Chondrocyte (in vitro differentiated cells): ENCODE results near the gene HPCAL4. TPM values are rescaled to one million over a fixed set of nuclear protein-coding genes. Genes with fewer than 3 reads are reported as not detected.

Experiments
- DNase-seq: peaks from one replicate; pipeline ENCODE4 v3.0.0; 2021; ENCODE audit warnings: mixed read lengths, low spot score
- H3K27ac Mint-ChIP-seq: one replicate; pipeline ENCODE4 v1.8.0; 2021; ENCODE audit warnings: mild to moderate bottlenecking, moderate library complexity, mixed read lengths; ENCODE audit not compliant: unreplicated experiment
- H3K27me3 Mint-ChIP-seq: 2 replicates; pipeline ENCODE4 v1.8.0; 2021; ENCODE audit warnings: low read depth, mixed read lengths
- H3K36me3 Mint-ChIP-seq: 2 replicates; pipeline ENCODE4 v1.8.0; 2021; ENCODE audit warnings: low read depth, mixed read lengths
- H3K4me1 Mint-ChIP-seq: 2 replicates; pipeline ENCODE4 v1.8.0; 2021; ENCODE audit warnings: low read depth, mild to moderate bottlenecking, mixed read lengths
- H3K4me3 Mint-ChIP-seq: one replicate; pipeline ENCODE4 v1.8.0; 2021; ENCODE audit warnings: mild to moderate bottlenecking, moderate library complexity, mixed read lengths; ENCODE audit not compliant: unreplicated experiment
- H3K9me3 Mint-ChIP-seq: 2 replicates; pipeline ENCODE4 v1.8.0; 2021; ENCODE audit warnings: low read depth, mixed read lengths
- long read RNA-seq: library from polyadenylated mRNA; stranded (forward); transcript quantifications from one replicate; pipeline ENCODE4 v2.0.0, GENCODE V29; 2021
- total RNA-seq: library from RNA; stranded (reverse); gene quantifications from 3 replicates; pipeline ENCODE4 v1.2.1, GENCODE V29; 2021
- TF ChIP-seq, protein P1 (sequence below): fragments of 200-600 bp; sonication (generic); IDR thresholded peaks from 2 replicates; pipeline ENCODE4 v1.5.0; 2021; ENCODE audit warnings: antibody characterized with exemption, mild to moderate bottlenecking, moderate library complexity

Gene HPCAL4
- total RNA-seq, result not detected in 3 replicates
- long read RNA-seq, result 0 reads

DNA sequence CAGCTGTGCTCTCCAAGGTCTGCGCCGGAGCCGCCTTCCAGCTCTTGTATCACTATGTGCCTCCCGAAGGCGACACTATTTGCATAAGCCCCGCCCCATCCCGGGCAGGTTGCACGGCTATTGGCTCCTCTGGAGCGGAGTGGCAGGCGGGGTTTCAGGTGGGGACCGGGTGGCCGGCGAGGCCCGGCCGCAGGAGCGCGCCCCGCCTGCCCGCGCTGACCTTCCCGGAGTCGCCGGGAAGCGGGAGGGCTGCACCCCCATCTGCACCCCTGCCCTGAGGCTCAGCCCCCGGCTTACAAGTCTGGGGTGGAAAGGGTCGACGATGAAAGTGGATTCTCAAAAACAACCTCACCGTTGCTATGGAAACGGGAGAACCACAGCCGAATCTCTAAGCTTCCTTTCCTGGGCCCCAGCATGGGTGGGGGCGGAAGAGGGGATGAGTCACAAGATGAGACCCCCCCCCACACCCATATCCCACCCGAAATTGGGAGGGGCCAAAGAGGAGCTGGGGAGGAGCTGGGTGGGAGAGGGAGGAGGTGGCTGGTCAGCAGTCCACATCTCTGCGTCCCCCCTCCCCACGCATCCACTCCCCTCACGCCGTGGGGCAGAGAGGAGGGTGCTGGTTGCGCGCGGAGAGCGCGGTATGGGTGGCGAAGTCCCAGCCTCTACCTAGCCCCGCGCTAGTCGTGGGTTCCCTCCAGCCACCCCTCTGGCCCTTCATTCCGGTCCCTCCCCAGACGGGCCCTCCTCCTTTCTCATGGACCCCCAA is at the start of gene HPCAL4:
Gene HPCAL4 (minus strand): TSS at position 51 of the 769 bp plus-strand sequence. CDS start 6,830 bp downstream, outside the sequence.
- Mint-ChIP-seq H3K4me1 (peaks cover 12% of the 10 kb centered on the region), H3K9me3 (no peaks in the 10 kb centered on the region), H3K4me3 (peak within 1 kb of the TSS; percentile 42), H3K27me3 (peaks cover 73% of the 10 kb centered on the region), H3K27ac (no peak within 1 kb of the TSS), H3K36me3 (no peaks in the 10 kb centered on the region)
- TF ChIP-seq, protein P1, sequence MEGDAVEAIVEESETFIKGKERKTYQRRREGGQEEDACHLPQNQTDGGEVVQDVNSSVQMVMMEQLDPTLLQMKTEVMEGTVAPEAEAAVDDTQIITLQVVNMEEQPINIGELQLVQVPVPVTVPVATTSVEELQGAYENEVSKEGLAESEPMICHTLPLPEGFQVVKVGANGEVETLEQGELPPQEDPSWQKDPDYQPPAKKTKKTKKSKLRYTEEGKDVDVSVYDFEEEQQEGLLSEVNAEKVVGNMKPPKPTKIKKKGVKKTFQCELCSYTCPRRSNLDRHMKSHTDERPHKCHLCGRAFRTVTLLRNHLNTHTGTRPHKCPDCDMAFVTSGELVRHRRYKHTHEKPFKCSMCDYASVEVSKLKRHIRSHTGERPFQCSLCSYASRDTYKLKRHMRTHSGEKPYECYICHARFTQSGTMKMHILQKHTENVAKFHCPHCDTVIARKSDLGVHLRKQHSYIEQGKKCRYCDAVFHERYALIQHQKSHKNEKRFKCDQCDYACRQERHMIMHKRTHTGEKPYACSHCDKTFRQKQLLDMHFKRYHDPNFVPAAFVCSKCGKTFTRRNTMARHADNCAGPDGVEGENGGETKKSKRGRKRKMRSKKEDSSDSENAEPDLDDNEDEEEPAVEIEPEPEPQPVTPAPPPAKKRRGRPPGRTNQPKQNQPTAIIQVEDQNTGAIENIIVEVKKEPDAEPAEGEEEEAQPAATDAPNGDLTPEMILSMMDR, result no peak
- DNase-seq, result no peak

DNA sequence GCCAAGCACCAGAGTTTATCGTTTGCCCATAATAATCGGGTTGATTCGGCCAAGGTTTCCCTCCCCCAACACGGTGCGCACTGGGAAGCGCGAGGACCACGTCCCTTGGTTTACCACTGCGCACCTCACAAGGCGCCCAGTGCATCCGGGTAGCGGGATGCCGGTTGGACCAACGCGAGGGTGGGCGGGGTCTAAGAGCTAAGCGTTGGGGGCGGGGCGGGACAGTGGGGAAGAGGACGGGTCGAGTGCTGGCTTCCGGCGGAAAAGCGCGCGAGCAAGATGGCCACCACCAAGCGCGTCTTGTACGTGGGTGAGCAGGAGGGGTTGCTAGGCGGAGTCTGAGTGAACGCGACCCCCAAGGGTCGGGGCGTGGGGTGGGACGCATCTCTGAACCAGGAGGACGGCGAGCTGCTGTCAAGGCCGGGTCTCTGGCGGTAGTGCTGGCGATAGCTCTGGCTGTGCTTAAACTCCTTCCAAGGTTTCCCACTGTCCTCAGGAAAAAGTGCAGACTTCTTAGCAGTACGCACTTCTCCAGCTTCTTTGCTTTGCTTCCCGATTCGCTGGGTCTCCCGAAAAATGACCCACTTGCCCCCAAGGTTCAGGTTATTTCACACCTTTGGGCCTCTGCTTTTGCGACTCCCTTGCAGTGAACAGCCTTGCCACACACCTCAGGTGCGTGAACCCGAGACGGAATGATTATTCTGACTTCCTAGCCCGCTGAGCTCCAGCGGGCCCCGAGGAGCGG is 47.6 kb upstream of the HPCAL4 start, which contains the start of gene PPIE:
Gene PPIE (plus strand): TSS at position 261 of the 745 bp plus-strand sequence. CDS start 19 bp downstream, at position 280.
- Mint-ChIP-seq H3K4me1 (peaks cover 25% of the 10 kb centered on the region), H3K4me3 (peak within 1 kb of the TSS; percentile 93), H3K27me3 (peaks cover 10% of the 10 kb centered on the region), H3K36me3 (peaks cover 9% of the 10 kb centered on the region), H3K9me3 (no peaks in the 10 kb centered on the region), H3K27ac (peak within 1 kb of the TSS; percentile 88)
- TF ChIP-seq, protein P1, result no peak
- no peak for DNase-seq

DNA sequence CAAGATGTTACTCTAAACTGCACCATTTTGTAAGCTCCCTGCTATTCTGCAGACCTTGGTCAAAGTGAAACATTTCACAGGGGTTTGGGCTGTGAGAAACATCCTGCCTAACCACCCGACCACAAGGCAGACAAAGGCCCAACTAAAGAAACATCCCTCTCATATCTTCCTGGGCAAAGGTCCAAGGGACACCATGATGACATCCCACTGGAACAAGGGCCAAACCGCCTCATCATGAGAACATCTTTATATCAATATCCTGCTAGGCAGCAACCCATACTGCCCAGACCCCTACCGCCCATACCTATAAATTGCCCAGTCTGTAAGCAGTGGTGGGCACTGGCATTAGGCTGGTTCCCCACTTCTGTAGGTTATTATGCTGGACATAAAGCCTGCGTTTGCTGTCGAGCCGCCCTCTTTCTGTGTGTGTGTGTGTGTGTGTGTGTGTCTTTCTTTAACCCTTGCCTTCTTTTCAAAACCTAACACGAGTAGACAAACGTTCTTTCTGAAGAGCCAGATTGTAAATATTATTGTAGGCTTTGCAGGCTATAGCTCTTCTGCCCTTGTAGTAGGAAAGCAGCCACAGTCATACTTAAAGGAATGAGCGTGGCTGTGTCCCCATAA is 46.4 kb upstream of the HPCAL4 start:
- Mint-ChIP-seq H3K27ac (no peak overlapping the region), H3K27me3 (peaks cover 12% of the 10 kb centered on the region), H3K4me1 (peaks cover 29% of the 10 kb centered on the region), H3K4me3 (no peak overlapping the region), H3K36me3 (peaks cover 5% of the 10 kb centered on the region), H3K9me3 (no peaks in the 10 kb centered on the region)
- TF ChIP-seq, protein P1, result no peak
- no peak for DNase-seq

DNA sequence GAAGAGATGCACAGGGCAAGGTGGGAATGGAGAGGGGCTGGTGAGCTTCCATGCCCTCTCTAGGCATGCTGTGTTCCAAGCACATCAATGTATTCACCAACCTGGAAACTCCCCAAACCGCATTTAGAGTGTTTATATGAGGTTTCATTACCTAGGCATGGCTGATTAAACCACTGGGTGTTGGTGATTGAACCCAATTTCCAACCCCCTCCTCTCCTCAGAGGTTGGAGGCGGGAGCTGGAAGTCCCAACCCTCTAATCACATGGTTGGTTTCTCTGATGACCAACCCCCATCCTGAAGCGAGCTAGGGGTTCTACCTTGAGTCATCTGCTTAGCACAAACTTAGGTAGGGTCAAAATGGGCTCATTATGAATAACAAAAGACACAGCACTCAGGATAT is 44.5 kb upstream of the HPCAL4 start:
- Mint-ChIP-seq H3K27ac (no peak overlapping the region), H3K9me3 (no peaks in the 10 kb centered on the region), H3K27me3 (peaks cover 15% of the 10 kb centered on the region), H3K4me1 (peaks cover 26% of the 10 kb centered on the region), H3K36me3 (peaks cover 1% of the 10 kb centered on the region), H3K4me3 (no peak overlapping the region)
- TF ChIP-seq, protein P1, result no peak
- DNase-seq, result no peak

DNA sequence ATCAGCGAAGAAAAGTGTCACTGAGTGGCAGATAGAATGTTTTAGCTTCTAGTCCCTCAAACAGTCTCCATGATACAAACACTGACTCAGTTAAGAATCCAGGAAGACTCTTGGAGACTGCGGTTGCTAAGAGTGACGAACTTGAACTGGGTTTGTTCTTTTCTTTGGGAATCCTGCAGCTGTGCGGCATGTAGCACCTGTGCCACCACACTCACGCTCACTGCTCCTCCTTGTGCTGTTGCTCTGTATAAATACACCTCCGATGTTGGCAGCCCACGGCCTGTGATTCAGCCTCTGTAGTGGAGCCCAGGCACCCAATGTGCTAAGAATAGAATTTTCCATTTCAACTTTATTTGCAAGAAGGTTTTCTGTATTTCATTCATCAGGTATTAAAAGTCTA is 41.9 kb upstream of the HPCAL4 start:
- DNase-seq, result no peak
- no peak overlapping the region for H3K4me3 Mint-ChIP-seq
- peaks cover 33% of the 10 kb centered on the region for H3K27me3 Mint-ChIP-seq
- no peak overlapping the region for H3K27ac Mint-ChIP-seq
- peaks cover 1% of the 10 kb centered on the region for H3K36me3 Mint-ChIP-seq
- TF ChIP-seq, protein P1, result no peak
- H3K9me3 Mint-ChIP-seq, result no peaks in the 10 kb centered on the region
- H3K4me1 Mint-ChIP-seq, result peaks cover 4% of the 10 kb centered on the region
